GM10248 (cell line): ENCODE data around the gene BCAT1.

ENCODE experiments used
- CTCF ChIA-PET: fragments of 300-600 bp; sonication (Branson Sonifier 250); formaldehyde crosslinking; extraction: SDS; loops from one replicate; lab custom pipeline; 2021; ENCODE audit warnings: antibody characterized with exemption; lab: Yijun Ruan, JAX
- POLR2A ChIA-PET: fragments of 350-650 bp; sonication (Branson Sonifier 250); formaldehyde crosslinking; extraction: SDS; loops from one replicate; lab custom pipeline; 2020; ENCODE audit warnings: antibody characterized with exemption; lab: Yijun Ruan, JAX
- DNase-seq: peaks from one replicate; pipeline ENCODE4 v3.0.0; 2012; ENCODE audit errors: extremely low spot score
- TF ChIP-seq, protein P1 (sequence below): IDR thresholded peaks from 2 replicates; pipeline ENCODE4 v1.5.1; 2012; ENCODE audit warnings: mild to moderate bottlenecking, low read depth; ENCODE audit errors: extremely low read depth, missing control alignments, control extremely low read depth

BCAT1 gene

GRCh38 chr12:24777359-24777758, 171.5 kb downstream of the BCAT1 start:
- POLR2A ChIA-PET = no interaction called here
- DNase-seq = no peak
- CTCF ChIA-PET = interaction anchor here (1.3 to 3.9 kb wide), 6 partner anchors 9 to 1571 kb away, joined by 3 to 23 read pairs (median 8); no protein-coding TSS in a partner anchor
- TF ChIP-seq, protein P1, sequence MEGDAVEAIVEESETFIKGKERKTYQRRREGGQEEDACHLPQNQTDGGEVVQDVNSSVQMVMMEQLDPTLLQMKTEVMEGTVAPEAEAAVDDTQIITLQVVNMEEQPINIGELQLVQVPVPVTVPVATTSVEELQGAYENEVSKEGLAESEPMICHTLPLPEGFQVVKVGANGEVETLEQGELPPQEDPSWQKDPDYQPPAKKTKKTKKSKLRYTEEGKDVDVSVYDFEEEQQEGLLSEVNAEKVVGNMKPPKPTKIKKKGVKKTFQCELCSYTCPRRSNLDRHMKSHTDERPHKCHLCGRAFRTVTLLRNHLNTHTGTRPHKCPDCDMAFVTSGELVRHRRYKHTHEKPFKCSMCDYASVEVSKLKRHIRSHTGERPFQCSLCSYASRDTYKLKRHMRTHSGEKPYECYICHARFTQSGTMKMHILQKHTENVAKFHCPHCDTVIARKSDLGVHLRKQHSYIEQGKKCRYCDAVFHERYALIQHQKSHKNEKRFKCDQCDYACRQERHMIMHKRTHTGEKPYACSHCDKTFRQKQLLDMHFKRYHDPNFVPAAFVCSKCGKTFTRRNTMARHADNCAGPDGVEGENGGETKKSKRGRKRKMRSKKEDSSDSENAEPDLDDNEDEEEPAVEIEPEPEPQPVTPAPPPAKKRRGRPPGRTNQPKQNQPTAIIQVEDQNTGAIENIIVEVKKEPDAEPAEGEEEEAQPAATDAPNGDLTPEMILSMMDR = no peak

- CTCF ChIA-PET = interaction anchor here (1.5 to 3.9 kb wide), 4 partner anchors 8 to 13 kb away, joined by 3 to 23 read pairs (median 10); no protein-coding TSS in a partner anchor
- POLR2A ChIA-PET = no interaction called here
- no peak for DNase-seq
- TF ChIP-seq, protein P1 = no peak
Observed at GRCh38 chr12:24776861-24777260, 172.0 kb downstream of the BCAT1 start.

- CTCF ChIA-PET = interaction anchor here (0.8 kb wide), 1 partner anchor 9 kb away, joined by 3 read pairs; no protein-coding TSS in a partner anchor
- TF ChIP-seq, protein P1 = no peak
- POLR2A ChIA-PET = no interaction called here
Observed at GRCh38 chr12:24775073-24775472, 173.8 kb downstream of the BCAT1 start.

DNA sequence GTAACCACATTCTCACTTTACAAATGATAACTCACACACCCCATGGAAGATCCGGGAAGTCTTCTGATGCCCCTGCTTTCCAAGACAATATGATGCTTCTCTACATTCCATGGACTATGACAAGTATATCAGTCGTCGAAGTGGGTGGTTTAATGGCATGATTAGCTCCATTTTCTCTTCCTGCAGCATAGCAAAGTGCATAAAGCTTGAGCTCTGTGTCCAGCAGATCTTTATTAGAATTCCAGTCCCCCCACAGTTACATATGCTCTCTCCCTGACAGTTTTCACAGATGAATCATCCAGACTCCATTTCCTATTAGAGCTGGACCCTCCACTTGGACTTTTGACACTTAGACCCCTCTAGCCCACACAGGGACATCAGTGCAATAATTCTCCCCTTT, 174.9 kb downstream of the BCAT1 start:
- TF ChIP-seq, protein P1 = no peak
- ChIA-PET CTCF (interaction anchor here (1.1 kb wide), 1 partner anchor 39 kb away, joined by 3 read pairs; no protein-coding TSS in a partner anchor), POLR2A (no interaction called here)

More at GRCh38 chr12:24775073-24775472, 173.8 kb downstream of the BCAT1 start:
- no peak for DNase-seq

DNA sequence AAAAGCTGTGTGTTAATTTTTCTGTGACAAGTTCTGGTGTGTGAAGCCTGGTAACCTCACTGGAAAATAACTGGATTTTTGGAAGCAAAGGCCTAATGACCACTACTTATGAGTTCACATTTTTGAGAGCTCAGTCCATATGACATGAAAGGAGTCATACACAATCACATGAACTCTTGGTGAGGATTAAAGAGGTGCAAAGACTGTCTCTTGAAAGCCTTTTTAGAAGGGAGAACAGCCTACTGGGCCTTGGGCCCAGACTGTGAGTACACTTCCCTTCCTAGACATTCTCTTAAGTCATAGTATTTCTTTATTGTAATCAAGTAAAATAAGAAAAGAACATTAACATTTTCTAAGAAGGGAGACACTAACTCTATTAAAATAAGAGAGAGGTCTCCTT, 176.1 kb downstream of the BCAT1 start:
- ChIA-PET CTCF (interaction anchor here (1.8 kb wide), 1 partner anchor 26 kb away, joined by 3 read pairs; no protein-coding TSS in a partner anchor), POLR2A (no interaction called here)
- TF ChIP-seq, protein P1 = no peak
- DNase-seq = no peak

More for the DNA sequence above, 174.9 kb downstream of the BCAT1 start:
- DNase-seq = no peak

DNA sequence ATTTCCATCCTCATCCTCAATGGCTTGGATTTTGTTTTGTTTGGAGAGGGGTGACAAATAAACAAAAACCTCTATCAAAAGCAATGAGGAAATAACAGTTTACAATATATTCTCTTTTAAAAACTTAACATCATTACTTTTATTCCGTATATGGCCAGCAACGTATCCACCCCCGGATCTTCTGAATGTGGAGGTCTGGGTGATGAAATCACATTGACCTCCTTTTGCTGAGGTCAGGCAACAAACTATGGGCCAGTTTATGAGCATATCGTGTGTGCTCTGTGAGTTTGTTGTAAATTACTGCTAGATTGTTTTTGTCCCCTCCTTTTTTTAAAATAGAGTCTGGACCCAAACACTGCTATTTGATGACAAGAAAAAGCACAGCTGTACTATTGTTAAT, 178.1 kb downstream of the BCAT1 start:
- POLR2A ChIA-PET = no interaction called here

More for the DNA sequence above, 178.1 kb downstream of the BCAT1 start:
- DNase-seq = no peak
- TF ChIP-seq, protein P1 = no peak
- CTCF ChIA-PET = no interaction called here
